B cell (primary cell): ENCODE results near the gene CLRN1. TPM values are rescaled to one million over a fixed set of nuclear protein-coding genes. Genes with fewer than 3 reads are reported as not detected.

ENCODE experiments used
- ATAC-seq: fragments of 200-7000 bp; cut with Tn5 transposase; one replicate; pipeline ENCODE4 v1.10.0; 2021; ENCODE audit warnings: low read depth, mild to moderate bottlenecking, moderate number of reproducible peaks, moderate library complexity
- CTCF ChIA-PET: fragments of 350-600 bp; sonication (Branson Sonifier 250); formaldehyde crosslinking; loops from one replicate; lab custom pipeline; 2021; ENCODE audit warnings: antibody characterized with exemption, inconsistent platforms; lab: Charles Lee
- POLR2A ChIA-PET: fragments of 350-600 bp; sonication (Branson Sonifier 250); formaldehyde crosslinking; loops from one replicate; lab custom pipeline; 2021; ENCODE audit warnings: antibody characterized with exemption; lab: Charles Lee
- DNase-seq: peaks from one replicate; pipeline ENCODE4 v3.0.0; 2013
- H2AFZ ChIP-seq: 2 replicates; pipeline ENCODE4 v1.6.1; 2012; ENCODE audit warnings: mild to moderate bottlenecking, low read depth, low read length; ENCODE audit not compliant: insufficient read depth, poor library complexity, severe bottlenecking
- H3K27ac ChIP-seq, 2 donors: 1 replicate in 1 of 2; 2 replicates in 1 of 2; pipeline ENCODE4 v1.5.1; 2012 to 2013; ENCODE audit warnings: low read length in 2 of 2, mild to moderate bottlenecking in 2 of 2, moderate library complexity in 1 of 2
- H3K27me3 ChIP-seq, 4 experiments: fragments of 200-600 bp in 1 of 4; sonication (generic) in 1 of 4; replicated peaks in 1 of 4; 1 replicate in 2 of 4; 2 replicates in 2 of 4; pipeline versions ENCODE4 v1.6.1 to v1.7.0; 2013 to 2016; ENCODE audit warnings: low read length in 3 of 4, mild to moderate bottlenecking in 2 of 4, mixed read lengths in 1 of 4, moderate library complexity in 1 of 4; ENCODE audit not compliant: insufficient read depth in 4 of 4, control insufficient read depth in 3 of 4; ENCODE audit errors: control extremely low read depth in 1 of 4
- H3K36me3 ChIP-seq, 2 experiments: replicated peaks in 1 of 2; 1 replicate in 1 of 2; 2 replicates in 1 of 2; pipeline versions ENCODE4 v1.6.1 to v1.7.1; 2013; ENCODE audit warnings: low read length in 1 of 2; ENCODE audit not compliant: insufficient read depth in 2 of 2, control insufficient read depth in 1 of 2; ENCODE audit errors: control extremely low read depth in 1 of 2, extremely low read depth in 1 of 2
- H3K4me1 ChIP-seq, 2 donors: fragments of 200-600 bp in 1 of 2; sonication (generic) in 1 of 2; 1 replicate in 1 of 2; 2 replicates in 1 of 2; pipeline versions ENCODE4 v1.5.1 to v1.6.1; 2013 to 2017; ENCODE audit warnings: low read length in 2 of 2; ENCODE audit not compliant: control insufficient read depth in 2 of 2, insufficient read depth in 2 of 2
- H3K4me2 ChIP-seq: replicated peaks from 2 replicates; pipeline ENCODE3; 2012; ENCODE audit warnings: mild to moderate bottlenecking, low read depth, low read length; ENCODE audit not compliant: poor library complexity, severe bottlenecking
- H3K4me3 ChIP-seq, 5 experiments: fragments of 200-600 bp in 1 of 5; sonication (generic) in 1 of 5; 1 replicate in 3 of 5; 2 replicates in 2 of 5; pipeline versions ENCODE4 v1.5.1 to v1.7.0; 2011 to 2016; ENCODE audit warnings: low read length in 4 of 5, mild to moderate bottlenecking in 4 of 5, low read depth in 2 of 5, control low read depth in 1 of 5, moderate library complexity in 1 of 5; ENCODE audit not compliant: insufficient read depth in 1 of 5; ENCODE audit errors: control extremely low read depth in 1 of 5, extremely low read depth in 1 of 5
- H3K79me2 ChIP-seq: fragments of 200-600 bp; sonication (generic); one replicate; pipeline ENCODE4 v1.6.0; 2016; ENCODE audit warnings: low read length; ENCODE audit not compliant: control insufficient read depth, insufficient read depth
- H3K9ac ChIP-seq: fragments of 200-600 bp; sonication (generic); 2 replicates; pipeline ENCODE4 v1.6.1; 2017; ENCODE audit warnings: mild to moderate bottlenecking, low read length, moderate library complexity
- H3K9me3 ChIP-seq, 3 donors: one replicate each; pipeline versions ENCODE4 v1.6.1 to v1.7.1; 2013; ENCODE audit warnings: low read length in 2 of 3; ENCODE audit not compliant: control insufficient read depth in 2 of 3, insufficient read depth in 1 of 3; ENCODE audit errors: control extremely low read depth in 1 of 3
- H4K20me1 ChIP-seq: 2 replicates; pipeline ENCODE4 v1.6.0; 2012; ENCODE audit warnings: mild to moderate bottlenecking, low read length; ENCODE audit not compliant: insufficient read depth, control insufficient read depth, poor library complexity, severe bottlenecking
- H3K27ac Mint-ChIP-seq: one replicate; pipeline ENCODE4 v1.8.0; 2021; ENCODE audit warnings: mixed read lengths
- H3K27me3 Mint-ChIP-seq: one replicate; pipeline ENCODE4 v1.8.0; 2021; ENCODE audit warnings: mixed read lengths
- H3K4me1 Mint-ChIP-seq: one replicate; pipeline ENCODE4 v1.8.0; 2021; ENCODE audit warnings: mixed read lengths
- H3K4me3 Mint-ChIP-seq: one replicate; pipeline ENCODE4 v1.8.0; 2021; ENCODE audit warnings: mixed read lengths
- H3K9me3 Mint-ChIP-seq: one replicate; pipeline ENCODE4 v1.8.0; 2022; ENCODE audit warnings: mixed read lengths; ENCODE audit not compliant: insufficient read depth
- CTCF ChIP-seq: fragments of 200-600 bp; IDR thresholded peaks from one replicate; pipeline ENCODE4 v1.8.0; 2022; ENCODE audit warnings: antibody characterized with exemption, mild to moderate bottlenecking
- EZH2 ChIP-seq: IDR thresholded peaks from 2 replicates; pipeline ENCODE4 v1.6.1; 2012; ENCODE audit warnings: borderline replicate concordance, low read depth, mild to moderate bottlenecking, moderate library complexity, low read length; ENCODE audit not compliant: insufficient read depth, poor library complexity, severe bottlenecking
- WGBS: methylation state at CpG from one replicate; pipeline ENCODE4 v1.1.5; 2013; ENCODE audit warnings: missing lambda C conversion rate; ENCODE audit not compliant: insufficient coverage; 5-methylcytosine and 5-hydroxymethylcytosine counted together
- intact Hi-C: fragments of 100-400 bp; cut with micrococcal nuclease; formaldehyde crosslinking; loops from one replicate; pipeline ENCODE4 v1.10.0; 2022
- polyA plus RNA-seq: library from polyadenylated mRNA; depleted of rRNA; stranded (reverse); fragments of >200 nt; gene quantifications from 2 replicates; pipeline ENCODE4 v1.2.3, GENCODE V29; 2012
- total RNA-seq, 2 donors: library from RNA; stranded (reverse); fragments of 120-200 nt in 1 of 2; gene quantifications; 1 replicate in 1 of 2; 2 replicates in 1 of 2; pipeline versions ENCODE4 v1.2.3 to v1.2.4, GENCODE V29; 2013 to 2022

The CLRN1 gene
- total and polyA plus RNA-seq, 2 donors (not counting 1 experiment from before 2014, with no cell fraction given), result not detected

- Histone ChIP-seq H3K9me3 (no peaks in the 10 kb centered on the region), H3K79me2 (no peaks in the 10 kb centered on the region), H3K27me3 (peaks cover 0 to 4% (median 0%) of the 10 kb centered on the region in 4 experiments), H3K4me2 (no peak overlapping the region), H3K36me3 (no peaks in the 10 kb centered on the region), H3K4me1 (no peaks in the 10 kb centered on the region), H4K20me1 (no peaks in the 10 kb centered on the region), H3K9ac (no peak overlapping the region), H3K4me3 (no peak overlapping the region), H3K27ac (no peak overlapping the region), H2AFZ (no peak overlapping the region)
- no peak for ATAC-seq
- no peak for DNase-seq
- Mint-ChIP-seq H3K27ac (no peak overlapping the region), H3K4me1 (no peaks in the 10 kb centered on the region), H3K9me3 (no peaks in the 10 kb centered on the region), H3K4me3 (no peak overlapping the region), H3K27me3 (peaks cover 17% of the 10 kb centered on the region)
- CTCF ChIA-PET, result no interaction called here
- POLR2A ChIA-PET, result no interaction called here
- intact Hi-C loops, result no loop called here
- TF ChIP-seq CTCF, result no peak
- no peak for TF ChIP-seq EZH2
- WGBS, result no CpG with 5 or more reads among the region's 4 CpGs
These were observed 4.0 kb downstream of the CLRN1 start for GRCh38 chr3:150968341-150969035.

GRCh38 chr3:150965436-150965835 is 7.1 kb downstream of the CLRN1 start:
- WGBS, result 83% methylated on average over 1 of the region's 2 CpGs
- Histone ChIP-seq H2AFZ (no peak overlapping the region), H3K4me3 (no peak overlapping the region), H3K9ac (no peak overlapping the region), H4K20me1 (no peaks in the 10 kb centered on the region), H3K27ac (no peak overlapping the region), H3K9me3 (no peaks in the 10 kb centered on the region), H3K4me1 (no peaks in the 10 kb centered on the region), H3K4me2 (no peak overlapping the region), H3K79me2 (no peaks in the 10 kb centered on the region), H3K27me3 (peaks cover 0 to 6% (median 2%) of the 10 kb centered on the region in 4 experiments), H3K36me3 (no peaks in the 10 kb centered on the region)
- Mint-ChIP-seq H3K4me3 (no peak overlapping the region), H3K27me3 (peaks cover 22% of the 10 kb centered on the region), H3K4me1 (no peaks in the 10 kb centered on the region), H3K9me3 (no peaks in the 10 kb centered on the region), H3K27ac (no peak overlapping the region)
- CTCF ChIA-PET, result no interaction called here
- no peak for TF ChIP-seq EZH2
- TF ChIP-seq CTCF, result no peak
- ATAC-seq (no peak), DNase-seq (no peak)
- intact Hi-C loops, result no loop called here
- POLR2A ChIA-PET, result no interaction called here
